HG03571 (cell line): ENCODE measurements around the gene CASK.

Experiments used
- ATAC-seq: cut with Tn5 transposase; IDR thresholded peaks from one replicate; pipeline ENCODE4 v1.9.1; 2021; ENCODE audit not compliant: unreplicated experiment

CASK gene

DNA sequence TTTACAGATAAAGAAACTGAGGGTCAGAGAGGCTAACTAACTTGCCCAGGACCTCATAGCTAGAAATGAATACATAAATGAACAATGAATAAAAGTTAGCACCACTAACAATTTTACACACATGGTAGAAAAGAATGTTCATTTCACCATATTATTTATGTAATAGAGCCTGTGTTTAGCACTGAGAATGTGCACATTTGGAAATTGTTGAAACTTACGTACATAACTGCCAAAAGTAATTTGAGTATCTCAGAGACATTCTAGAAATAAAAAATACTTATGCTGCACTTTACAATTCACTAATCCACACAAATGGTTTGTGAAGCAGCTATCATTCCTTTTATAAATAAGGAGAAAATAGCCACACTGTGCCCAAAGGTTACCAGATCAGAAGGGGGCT, 9.9 kb downstream of the CASK start:
- no peak for ATAC-seq

DNA sequence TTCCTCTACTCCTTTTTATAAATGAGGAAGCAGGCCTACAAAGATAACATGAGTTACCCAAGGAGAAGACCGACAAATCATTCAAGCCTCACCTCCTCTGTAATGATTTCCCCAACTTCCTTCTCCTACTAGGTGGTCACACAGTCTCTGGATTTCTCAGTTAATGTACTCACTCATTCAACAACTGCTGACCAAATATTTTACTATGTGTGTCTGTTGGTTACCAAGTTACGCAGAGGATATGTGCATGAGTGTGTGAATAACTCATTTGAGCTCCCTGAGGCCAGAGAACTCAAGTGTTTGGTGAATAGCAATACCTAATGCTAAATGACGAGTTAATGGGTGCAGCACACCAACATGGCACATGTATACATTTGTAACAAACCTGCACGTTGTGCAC, 10.4 kb downstream of the CASK start:
- no peak for ATAC-seq

DNA sequence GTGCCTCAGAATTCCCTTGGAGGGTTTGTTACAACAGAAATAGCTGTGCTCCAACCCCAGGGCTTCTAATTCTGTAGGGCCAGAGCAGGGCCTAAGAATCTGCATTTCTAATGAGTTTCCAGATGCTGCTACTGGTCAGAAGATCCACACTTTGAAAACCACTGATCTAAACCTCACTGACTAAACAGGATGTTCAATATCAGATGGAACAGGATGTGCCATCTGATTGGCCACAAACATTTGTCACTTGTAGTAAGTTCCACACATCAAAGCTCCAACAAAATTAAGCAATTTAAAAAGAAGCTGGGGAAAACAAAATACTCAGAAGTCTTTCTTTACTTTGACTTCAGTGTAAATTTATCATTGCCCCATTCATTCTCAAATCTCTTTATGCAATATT, 14.3 kb downstream of the CASK start:
- no peak for ATAC-seq

DNA sequence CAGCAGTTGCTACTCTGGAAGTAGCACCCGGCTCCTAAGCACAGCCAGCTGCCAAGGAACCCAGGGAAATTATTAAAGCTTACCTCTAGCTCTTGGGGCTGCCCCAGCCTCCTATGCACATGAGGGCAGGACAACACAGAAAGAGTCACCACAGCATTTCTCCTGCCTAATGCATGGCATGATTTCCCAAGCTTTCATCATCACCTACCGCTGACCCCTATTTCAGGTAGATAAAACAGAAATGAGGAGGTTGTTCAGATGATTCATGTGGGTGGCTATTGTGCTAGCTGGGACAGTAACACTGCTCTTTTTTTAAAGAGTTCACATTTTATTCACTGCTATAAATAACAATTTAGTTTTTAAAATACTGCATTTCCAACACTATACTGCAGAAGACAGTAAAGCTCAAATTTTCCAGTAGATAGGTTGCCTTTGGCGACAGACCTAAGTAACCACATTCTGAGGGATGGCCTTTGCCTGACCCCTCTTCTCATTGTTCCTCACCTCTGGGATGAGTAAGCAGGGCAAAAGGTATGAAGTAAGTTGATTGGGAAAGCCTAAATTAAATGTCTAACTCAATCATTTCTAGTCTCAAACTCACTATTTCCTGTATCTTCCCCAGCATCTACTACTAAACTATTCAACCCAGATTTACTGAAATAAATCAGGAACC, 16.7 kb downstream of the CASK start:
- no peak for ATAC-seq

DNA sequence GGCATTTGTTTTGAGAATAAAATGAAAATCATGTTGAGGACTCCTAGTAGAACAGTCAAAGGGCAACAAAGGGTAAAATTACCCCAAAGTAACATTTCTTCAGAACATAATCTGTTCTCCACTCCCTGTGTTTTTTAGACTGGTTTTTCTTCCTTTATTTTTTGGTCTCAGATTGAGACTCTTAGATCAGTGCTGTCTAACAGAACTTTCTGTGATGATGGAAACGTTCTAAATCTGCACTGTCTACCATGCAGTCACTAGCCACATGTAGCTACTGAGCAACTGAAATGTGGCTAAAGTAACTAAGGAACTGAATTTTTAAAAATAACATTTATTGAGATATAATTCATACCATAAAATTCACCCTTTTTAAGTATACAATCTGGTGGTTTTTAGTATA, 19.8 kb downstream of the CASK start:
- ATAC-seq, result no peak

DNA sequence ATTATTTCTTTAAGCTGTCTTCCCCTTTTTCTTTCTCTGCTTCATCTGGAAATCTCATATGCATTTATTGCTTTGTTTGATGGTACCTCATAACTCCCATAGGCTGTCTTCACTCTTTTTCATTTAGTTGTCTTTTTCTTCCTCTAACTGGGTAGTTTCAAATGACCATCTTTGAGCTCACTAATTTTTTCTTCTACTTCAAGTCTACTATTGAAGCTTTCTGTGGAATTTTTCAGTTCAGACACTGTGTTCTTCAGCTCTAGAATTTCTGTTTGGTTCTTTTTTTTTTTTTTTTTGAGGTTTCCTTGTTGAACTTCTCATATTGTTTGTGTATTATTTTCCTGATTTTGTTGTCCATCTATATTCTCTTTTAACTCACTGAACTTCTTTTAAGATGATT, 23.0 kb downstream of the CASK start:
- ATAC-seq, result no peak

DNA sequence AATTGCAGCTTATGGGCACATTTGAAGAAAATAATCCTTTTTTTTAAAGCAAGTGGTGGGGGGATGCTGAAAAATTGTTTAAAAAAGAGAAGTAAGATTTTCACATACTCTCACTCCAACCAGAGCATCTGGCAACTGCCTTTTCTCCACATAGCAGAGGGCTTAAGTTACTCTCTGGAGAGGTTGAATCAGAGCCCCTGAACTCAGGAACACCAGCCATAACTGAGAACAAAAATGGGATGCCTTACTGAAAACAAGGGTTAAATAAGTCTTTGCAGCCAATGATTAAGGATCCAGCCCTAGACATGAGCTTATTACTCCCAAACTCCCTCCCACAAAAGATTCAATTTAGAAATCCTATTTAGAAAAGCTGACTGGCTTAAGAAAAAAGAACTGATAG, 27.5 kb downstream of the CASK start:
- ATAC-seq, result no peak

DNA sequence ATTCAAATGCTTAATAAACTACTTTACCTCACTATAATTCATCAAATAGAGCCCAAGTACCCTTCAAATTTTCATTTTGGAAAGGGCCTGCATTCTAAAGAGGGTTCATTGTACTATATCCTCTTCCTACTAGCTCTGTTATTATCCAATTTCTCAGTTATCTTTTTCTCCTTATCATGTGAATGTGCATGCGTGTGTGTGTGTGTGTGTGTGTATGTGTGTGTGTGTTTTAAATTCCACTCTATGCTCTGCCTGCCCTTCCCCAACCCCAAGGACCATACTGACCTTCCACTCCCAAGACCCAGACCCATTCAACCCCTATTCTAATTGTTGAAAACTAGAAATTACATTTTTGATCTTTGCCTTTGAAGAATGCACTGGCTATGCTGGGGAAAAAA, 33.3 kb downstream of the CASK start:
- ATAC-seq, result no peak

DNA sequence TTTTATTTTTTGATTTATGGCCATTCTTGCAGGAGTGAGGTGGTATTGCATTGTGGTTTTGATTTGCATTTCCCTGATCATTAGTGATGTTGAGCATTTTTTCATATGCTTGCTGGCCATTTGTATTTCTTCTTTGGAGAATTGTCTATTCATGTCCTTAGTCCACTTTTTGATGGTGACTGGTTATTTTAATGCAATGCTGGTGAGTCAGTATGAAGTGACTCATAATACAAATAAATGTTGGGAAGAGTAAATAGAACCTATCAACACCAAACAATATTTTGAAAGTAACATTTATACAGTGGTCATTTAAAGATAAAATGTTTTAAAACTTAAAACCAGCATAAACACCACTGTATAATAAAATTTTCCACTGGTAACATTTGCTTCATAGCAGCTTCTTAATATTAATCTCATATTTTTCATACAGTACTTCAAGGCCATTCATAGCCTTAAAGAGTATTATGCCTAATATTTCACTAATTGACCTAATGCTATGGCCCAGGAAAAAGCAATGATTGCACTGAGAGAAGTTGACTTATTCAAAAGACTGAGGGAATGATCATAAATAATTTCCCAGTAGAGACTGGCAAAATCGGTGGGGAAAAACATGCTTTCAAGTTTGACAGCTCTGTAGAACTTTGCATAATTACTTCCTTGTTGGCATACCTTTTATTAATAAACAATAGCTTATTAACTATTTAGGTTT, 33.9 kb downstream of the CASK start:
- no peak for ATAC-seq

DNA sequence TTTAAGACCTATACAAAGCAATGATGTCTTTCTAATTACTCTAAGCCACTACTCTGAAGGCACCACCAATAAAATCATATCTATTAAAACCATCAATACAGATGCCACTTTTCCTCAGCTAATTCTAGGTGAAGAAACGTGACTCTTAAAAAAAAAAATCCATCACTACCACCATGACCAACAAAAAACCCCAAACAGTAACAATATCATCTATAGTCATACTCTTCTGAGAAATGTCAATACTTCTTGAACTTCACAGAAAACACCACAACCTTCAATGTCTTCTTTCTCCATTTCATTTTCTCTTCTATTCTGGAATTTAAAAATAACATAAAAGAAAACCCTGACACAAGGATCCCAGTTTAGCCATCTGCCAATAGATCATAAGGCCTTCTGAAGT, 35.7 kb downstream of the CASK start:
- no peak for ATAC-seq

DNA sequence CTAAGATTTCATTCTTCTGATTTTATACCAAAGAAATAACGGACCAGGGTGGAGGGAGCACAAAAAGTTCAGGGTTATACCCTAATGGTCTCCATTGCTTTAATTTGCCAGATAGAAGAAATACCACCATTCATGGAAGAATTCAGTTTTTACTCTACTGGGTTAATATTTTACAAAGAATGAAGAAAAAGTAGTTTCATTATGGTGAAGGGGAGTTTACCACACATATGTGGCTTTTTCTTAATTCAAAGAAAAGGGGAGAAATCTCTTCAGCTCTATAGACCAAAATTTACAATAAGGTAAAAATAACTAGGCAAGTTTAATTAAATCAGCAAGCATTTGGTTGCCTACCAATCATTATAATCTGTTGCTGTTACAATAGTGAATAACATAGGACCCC, 37.6 kb downstream of the CASK start:
- ATAC-seq, result no peak

DNA sequence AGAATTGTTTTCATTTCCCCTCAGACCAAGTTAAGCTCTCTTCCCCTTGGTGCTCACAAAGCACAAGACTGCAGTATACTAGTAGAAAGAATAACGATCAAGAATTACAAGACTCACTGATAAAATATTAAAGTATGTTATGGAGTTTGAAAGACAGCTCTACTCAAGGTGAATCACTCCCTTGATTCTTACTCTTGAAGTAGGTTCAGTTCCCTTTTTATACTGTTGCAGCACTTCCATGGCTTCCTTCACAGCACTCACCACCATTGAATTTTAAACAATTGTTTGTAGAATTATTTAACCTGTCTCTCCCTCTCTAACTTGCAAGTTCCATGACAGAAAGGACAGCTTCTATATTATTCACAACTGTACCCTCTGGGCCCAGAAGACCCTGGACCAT, 42.2 kb downstream of the CASK start:
- ATAC-seq, result no peak

DNA sequence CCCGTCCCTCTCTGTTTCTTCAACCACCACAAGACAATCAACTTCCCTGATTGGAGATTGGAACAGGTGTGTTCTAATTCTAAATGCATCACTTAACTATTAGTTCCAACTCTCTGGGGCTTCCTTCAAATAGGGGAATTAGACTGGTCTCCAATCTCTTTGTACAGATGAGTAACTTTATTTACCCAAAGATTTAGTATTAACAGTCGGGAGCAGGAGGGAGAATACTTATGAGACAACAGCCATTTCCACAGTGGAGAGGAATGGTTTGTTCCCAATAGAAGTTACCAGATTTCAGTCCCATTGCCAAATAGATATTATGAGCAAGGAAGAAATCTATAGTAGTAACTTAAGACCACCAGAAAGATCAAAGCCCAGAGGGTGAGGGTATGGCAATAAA, 46.2 kb downstream of the CASK start:
- no peak for ATAC-seq

DNA sequence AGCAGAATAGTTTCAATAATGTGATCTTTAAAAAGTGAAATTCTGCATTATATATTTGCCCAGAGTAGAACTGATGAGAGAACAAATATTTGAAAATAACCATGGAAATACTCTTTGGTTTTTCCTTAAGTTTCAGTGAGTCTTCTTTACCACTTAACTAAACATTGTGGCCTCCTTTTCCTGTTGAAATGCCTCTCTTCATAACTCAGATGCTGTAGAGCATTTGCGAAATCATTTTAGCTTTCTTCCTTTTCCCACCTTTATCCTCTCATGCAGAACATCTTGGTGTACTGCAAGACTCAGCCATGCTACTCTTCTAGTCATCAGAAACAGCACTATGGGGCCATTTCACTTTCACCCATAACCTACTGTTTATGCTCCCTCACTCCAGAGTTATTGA, 48.2 kb downstream of the CASK start:
- ATAC-seq, result no peak

DNA sequence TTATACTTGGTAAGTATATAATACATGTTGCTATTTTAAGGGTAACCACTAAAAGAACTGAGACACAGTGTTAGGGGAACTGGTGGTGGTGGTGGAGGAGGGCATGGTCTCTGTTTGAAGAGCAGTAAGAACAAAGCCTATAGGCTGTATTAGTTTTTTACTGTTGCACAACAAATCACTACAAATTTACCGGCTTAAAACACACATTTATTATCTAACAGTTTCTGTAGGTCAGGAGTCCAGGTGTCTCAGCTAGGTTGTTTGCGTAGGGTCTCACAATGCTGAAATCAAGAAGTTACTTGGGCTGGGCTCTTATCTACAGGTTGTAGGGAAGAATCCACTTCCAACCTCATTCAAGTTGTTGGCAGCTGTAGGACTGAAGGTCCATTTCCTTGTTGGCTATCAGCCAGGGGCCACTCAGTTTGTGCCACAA, 52.6 kb downstream of the CASK start:
- no peak for ATAC-seq

DNA sequence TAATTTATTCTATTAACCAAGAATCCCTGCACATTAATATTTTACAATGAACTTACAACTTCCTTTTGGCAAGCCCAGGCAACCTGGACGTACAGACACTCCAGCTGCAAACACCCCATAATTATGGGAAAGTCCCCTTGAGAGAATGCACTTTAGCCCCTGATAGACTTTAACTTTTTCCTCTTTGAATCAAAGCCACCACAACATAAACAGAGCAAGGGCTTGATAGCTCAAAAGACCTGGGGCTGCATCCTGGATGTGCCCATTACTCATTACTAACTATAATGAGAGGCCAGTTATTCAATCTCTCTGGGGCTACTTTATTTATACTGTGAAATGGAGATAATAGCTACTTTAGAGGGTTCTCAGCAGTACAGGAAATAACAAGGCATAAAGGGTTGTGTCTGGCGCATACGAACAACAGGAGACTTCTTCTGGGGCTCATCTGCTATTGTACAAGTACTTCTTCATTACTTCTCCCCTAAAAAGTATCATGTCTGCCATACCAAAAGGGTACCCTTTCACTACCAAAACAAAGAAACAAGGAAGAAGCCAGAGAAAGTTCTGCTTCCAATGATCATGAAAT, 54.9 kb downstream of the CASK start:
- ATAC-seq, result no peak

DNA sequence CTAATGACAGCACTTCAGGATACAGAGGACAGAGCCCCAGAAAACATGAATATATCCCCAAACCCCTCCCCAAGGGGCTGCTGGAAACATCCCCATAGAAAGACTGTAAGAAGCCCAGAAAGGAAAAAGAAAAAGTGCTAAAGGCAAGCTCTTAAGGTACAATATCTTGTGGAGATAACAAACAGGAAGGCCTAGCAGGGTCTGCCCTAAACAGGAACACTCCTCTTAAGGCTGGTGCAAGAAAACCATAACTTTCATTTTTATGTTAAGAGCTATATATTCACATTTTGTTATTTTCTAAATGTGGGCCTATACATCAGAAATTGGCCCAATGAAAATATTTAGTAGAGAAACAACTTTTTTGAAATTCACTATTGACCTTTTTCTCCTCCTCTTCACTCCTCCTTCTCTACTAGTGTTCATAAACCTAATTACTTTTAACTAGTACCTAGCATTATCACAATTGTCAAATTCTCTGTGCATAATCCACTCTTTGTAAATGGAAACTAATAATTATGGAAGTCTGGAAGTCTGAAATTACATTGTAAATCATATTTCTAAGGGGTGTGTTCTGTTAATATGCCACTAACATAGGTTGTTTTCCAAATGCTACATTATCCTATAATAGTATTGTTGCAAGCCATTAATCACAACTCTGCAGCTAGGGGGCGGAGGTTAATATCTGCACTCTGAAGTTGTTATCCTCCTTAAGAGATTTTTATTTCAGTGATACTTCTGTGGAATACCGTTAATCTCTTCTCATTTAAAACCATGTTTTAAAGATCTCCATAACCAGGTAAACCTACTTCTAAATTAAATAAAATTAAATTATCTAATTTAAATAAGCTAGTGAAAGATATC, 59.8 kb downstream of the CASK start:
- no peak for ATAC-seq

DNA sequence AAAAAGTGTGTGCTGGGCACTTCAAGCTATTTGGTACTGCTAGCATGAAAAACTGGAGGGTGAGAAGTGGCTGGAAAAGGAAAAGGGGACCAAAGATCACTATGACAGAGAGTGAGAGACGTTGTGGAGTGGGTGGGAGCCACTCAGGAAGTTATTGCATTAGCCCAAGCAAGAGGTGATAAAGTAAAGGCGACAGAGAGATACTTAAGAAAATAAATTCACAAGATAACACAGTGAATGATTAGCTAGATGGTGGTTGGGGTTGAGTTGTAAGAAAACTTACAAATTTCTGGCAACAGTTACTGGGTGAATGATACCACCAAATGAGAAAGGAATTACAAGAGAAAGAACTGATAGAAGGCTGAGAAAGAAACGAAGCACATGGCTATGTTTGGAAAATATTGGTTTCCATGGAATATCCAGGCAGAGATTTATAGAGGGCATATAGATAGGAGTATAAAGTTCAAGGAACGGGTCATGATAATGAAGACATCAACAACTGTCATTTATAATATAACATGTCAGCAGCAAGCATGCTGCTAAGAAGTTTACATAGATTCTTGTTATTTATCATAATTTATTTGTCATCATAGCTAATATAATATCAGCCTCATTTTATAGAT, 60.7 kb downstream of the CASK start:
- ATAC-seq, result no peak

DNA sequence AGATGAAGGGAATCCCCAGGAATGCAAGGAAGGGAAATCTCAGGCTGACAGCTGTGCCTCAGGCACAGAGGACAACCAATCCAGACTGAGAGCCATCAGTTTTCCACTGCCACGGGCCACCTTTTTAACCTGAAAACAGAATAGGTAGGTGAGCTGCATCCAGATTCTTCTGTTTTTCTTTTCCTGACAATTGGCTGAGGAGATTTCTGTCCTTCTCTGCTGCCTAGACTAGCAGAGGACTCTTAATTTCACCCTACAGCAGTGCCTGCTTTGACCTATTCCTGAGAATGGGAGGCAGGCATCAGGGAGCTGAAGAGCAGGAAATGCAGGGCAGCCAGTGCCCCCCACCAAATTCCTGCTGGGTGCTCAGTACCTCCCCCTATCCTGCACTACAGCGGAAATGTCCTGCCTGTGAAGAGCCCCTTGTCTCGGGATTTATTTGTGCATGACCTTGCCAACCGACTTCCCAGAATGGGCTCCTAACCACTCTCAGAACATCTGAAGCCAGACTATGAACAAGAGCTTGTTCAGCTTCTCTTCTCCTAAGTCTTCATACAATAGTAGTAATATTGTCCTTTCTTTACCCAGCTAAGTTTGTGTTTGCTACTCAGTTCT, 65.1 kb downstream of the CASK start:
- ATAC-seq, result no peak

DNA sequence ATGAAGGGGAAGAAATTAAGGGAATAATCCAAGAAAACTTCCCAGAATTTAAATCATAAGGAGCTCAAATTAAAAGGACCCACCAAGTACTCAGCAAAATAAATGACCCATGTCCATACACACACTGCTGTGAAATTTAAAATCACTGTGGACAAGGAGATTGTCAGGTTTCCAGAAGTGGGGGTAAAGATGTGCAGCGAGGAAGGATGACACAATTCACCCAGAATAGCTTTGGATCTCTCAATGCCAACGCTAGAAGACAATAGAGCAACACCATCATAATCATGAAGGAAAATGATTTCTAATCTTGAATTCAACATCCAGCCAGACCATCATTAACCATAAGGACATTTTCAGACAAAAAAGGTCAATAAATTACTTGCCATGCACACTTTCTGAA, 65.7 kb downstream of the CASK start:
- ATAC-seq, result no peak

DNA sequence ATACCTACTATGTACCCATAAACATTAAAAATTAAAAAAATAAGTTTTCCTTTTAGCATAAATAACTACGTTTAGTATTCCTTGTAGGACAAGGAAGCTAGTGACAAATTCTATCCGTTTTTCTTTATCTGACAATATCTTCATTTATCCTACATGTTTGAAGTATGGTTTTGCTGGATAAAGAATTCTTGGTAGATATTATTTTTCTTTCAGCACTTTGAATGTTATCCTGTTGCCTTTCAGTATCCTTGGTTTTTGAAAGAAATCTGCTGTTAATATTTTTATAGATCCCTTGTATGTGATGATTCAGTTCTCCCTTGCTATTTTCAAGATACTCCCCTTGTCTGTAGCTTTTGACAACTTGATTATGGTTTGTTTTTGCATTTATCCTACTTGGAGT, 76.6 kb downstream of the CASK start:
- no peak for ATAC-seq
